Osteocyte (in vitro differentiated cells): ENCODE results near the gene SNAPC4. TPM values are rescaled to one million over a fixed set of nuclear protein-coding genes. Genes with fewer than 3 reads are reported as not detected.
A peak's percentile ranks its signal among the peaks of the same experiment; 100 is the strongest.

ENCODE experiments used
- DNase-seq: peaks from one replicate; pipeline ENCODE4 v3.0.0; 2021; ENCODE audit warnings: mixed read lengths; ENCODE audit not compliant: unreplicated experiment; ENCODE audit errors: extremely low spot score
- H3K27ac Mint-ChIP-seq: one replicate; pipeline ENCODE4 v1.8.0; 2021; ENCODE audit warnings: mild to moderate bottlenecking, mixed read lengths; ENCODE audit not compliant: unreplicated experiment
- H3K27me3 Mint-ChIP-seq: one replicate; pipeline ENCODE4 v1.8.0; 2021; ENCODE audit warnings: mixed read lengths; ENCODE audit not compliant: unreplicated experiment
- H3K36me3 Mint-ChIP-seq: one replicate; pipeline ENCODE4 v1.8.0; 2021; ENCODE audit warnings: mixed read lengths; ENCODE audit not compliant: unreplicated experiment
- H3K4me1 Mint-ChIP-seq: one replicate; pipeline ENCODE4 v1.8.0; 2021; ENCODE audit warnings: mixed read lengths; ENCODE audit not compliant: unreplicated experiment
- H3K4me3 Mint-ChIP-seq: one replicate; pipeline ENCODE4 v1.8.0; 2021; ENCODE audit warnings: mild to moderate bottlenecking, moderate library complexity, mixed read lengths; ENCODE audit not compliant: unreplicated experiment
- H3K9me3 Mint-ChIP-seq: one replicate; pipeline ENCODE4 v1.8.0; 2021; ENCODE audit warnings: mixed read lengths; ENCODE audit not compliant: unreplicated experiment
- CTCF ChIP-seq: fragments of 200-600 bp; sonication (generic); IDR thresholded peaks from 2 replicates; pipeline ENCODE4 v1.5.0; 2021; ENCODE audit warnings: antibody characterized with exemption, mild to moderate bottlenecking, moderate library complexity
- total RNA-seq: library from RNA; stranded (reverse); gene quantifications from 2 replicates; pipeline ENCODE4 v1.2.1, GENCODE V29; 2021

SNAPC4 gene
- total RNA-seq, 1 donor from 2014 or later: 9.9 TPM

- no peak for TF ChIP-seq CTCF
- H3K4me1 Mint-ChIP-seq: peaks cover 26% of the 10 kb centered on the region
- peak overlapping the region; percentile 31 for H3K27ac Mint-ChIP-seq
- no peak for DNase-seq
- peak overlapping the region; percentile 84 for H3K4me3 Mint-ChIP-seq
- no peaks in the 10 kb centered on the region for H3K9me3 Mint-ChIP-seq
- H3K36me3 Mint-ChIP-seq: peaks cover 20% of the 10 kb centered on the region
- no peaks in the 10 kb centered on the region for H3K27me3 Mint-ChIP-seq
Observed at GRCh38 chr9:136437430-136437829, 37.5 kb upstream of the SNAPC4 start.

DNA sequence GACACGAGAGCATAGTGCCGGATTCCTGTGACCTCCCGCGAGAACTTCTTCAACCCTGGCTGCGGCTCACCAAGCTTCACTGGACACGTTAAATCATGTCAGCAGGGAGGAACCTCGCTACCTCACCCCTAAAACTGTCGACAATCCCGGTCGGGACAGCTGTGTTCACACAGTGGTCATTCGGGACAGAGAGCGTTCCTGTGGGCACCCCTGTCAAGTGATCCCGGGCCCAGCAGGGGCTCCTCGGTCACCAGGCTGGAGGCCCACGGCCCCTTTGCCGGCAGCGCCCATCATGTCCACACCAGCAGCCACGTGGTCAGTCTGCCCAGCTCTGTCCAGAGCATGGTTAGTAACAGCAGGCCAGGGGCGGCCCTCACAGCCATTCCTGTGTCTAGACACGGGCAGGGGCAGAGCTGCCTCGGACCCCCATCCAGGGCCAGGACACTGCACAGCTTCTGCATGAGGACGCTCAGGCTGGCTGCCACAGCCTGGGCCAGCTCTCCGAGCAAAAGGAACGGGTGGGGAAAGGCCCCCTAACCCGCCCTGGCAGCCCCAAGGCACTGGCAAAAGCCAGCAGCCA is 36.2 kb upstream of the SNAPC4 start:
- no peak for TF ChIP-seq CTCF
- Mint-ChIP-seq H3K4me1 (peaks cover 22% of the 10 kb centered on the region), H3K27me3 (no peaks in the 10 kb centered on the region), H3K9me3 (no peaks in the 10 kb centered on the region), H3K27ac (no peak overlapping the region), H3K4me3 (peak overlapping the region; percentile 26), H3K36me3 (peaks cover 15% of the 10 kb centered on the region)
- no peak for DNase-seq

DNA sequence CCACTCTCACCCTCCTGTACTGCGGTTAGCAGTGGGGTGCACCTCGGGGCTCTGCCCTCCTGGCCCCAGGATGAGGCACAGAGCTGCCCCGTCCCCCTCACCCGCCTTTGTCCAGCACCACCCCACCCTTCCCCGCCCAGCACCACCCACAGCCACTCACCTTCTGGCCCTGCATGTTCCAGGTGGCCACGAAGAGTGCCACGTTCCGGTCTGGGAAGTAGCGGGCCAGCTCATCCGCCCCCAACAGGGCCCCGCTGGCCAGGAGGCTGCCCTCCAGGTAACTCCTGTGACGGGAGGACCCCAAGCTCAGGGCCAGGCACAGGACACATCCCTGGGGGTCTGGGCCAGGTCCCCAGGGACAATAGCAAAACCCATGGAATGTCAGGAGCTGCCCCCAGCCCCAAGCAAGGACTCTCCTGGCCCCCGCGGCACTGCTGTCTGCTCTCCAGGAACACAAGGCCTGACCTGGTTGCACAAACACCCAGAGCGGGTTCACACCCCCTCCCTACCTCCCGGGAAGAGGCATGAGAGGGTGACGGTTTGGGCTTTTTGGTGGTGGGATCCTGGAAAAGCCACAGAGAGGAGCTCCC is 34.7 kb upstream of the SNAPC4 start:
- H3K27ac Mint-ChIP-seq: no peak overlapping the region
- H3K36me3 Mint-ChIP-seq: peaks cover 12% of the 10 kb centered on the region
- no peaks in the 10 kb centered on the region for H3K9me3 Mint-ChIP-seq
- DNase-seq: no peak
- no peak overlapping the region for H3K4me3 Mint-ChIP-seq
- no peaks in the 10 kb centered on the region for H3K27me3 Mint-ChIP-seq
- TF ChIP-seq CTCF: no peak
- H3K4me1 Mint-ChIP-seq: peaks cover 22% of the 10 kb centered on the region

DNA sequence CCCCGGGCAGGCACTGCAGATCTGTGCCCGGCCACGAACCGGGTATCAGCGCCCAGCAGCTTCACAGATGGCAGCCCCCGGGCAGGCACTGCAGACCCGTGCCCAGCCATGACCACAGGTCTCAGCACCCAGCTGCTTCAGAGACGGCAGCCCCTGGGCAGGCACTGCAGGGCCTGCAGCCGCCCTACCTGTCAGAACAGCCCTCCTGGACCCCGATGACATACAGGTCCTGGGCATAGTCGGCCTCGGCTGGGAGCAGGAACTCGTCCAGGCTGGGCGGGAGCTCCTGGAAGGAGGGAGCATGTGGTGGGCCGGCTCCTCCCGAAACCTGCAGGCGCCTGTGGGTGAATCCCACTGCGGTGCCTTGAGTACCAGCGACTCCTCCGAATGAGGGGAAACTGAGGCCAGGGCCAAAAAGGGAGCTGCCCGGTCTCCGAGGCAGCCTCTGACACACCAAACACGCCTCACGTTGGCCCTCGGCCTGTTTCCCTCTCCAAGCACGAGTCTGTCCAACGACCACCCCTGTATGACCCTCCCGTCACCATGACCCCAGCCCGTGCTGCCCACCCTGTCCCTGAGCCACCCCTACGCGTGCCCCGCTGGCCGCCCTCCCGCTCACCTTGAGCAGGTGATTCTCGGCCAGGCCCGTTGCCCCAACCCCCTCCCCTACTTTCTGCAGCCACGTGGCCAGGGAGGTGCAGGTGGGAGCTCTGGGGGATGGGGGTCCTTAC is 34.0 kb upstream of the SNAPC4 start:
- H3K4me3 Mint-ChIP-seq: no peak overlapping the region
- TF ChIP-seq CTCF: no peak
- no peaks in the 10 kb centered on the region for H3K9me3 Mint-ChIP-seq
- no peaks in the 10 kb centered on the region for H3K27me3 Mint-ChIP-seq
- DNase-seq: no peak
- H3K27ac Mint-ChIP-seq: no peak overlapping the region
- peaks cover 12% of the 10 kb centered on the region for H3K36me3 Mint-ChIP-seq
- H3K4me1 Mint-ChIP-seq: peaks cover 22% of the 10 kb centered on the region

DNA sequence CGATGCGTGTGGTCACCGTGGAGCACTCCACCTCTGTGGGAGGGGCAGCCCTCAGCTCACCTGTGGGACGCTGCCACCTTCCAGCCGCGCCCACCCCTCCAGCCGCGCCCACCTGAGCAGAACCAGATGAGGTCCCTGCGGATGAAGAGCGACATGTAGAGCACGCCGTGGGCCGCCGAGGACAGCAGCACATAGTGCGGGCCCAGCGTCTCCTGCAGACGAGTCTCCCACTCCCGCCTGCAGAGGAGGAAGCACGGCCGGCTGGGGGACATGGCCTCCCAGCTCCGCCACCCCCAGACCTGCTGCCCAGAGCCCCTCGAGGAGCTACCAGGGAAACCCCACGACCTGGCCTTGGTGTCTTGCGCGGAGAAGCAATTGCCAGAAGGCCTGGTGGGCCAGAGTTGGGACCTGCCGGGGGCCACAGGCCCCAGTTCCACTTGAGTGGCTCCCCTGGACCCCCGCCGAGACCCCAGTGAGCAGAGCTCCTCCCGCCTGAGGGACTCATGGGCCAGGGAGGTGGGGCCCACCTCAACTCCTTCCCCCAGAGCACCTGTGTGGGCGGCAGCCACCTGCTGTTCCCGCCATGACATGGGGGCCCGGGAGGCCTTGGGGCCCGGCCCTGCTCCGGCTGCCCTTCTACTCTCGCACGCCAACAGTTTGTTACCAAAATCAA is 33.2 kb upstream of the SNAPC4 start:
- peaks cover 12% of the 10 kb centered on the region for H3K36me3 Mint-ChIP-seq
- no peaks in the 10 kb centered on the region for H3K27me3 Mint-ChIP-seq
- no peak for DNase-seq
- H3K9me3 Mint-ChIP-seq: no peaks in the 10 kb centered on the region
- H3K4me3 Mint-ChIP-seq: no peak overlapping the region
- H3K27ac Mint-ChIP-seq: no peak overlapping the region
- TF ChIP-seq CTCF: no peak
- H3K4me1 Mint-ChIP-seq: peaks cover 19% of the 10 kb centered on the region
